GM18517 (cell line): ENCODE data around the gene TXLNG.

Experiments used
- ATAC-seq: cut with Tn5 transposase; IDR thresholded peaks from one replicate; pipeline ENCODE4 v1.9.1; 2021; ENCODE audit warnings: mild to moderate bottlenecking, moderate library complexity; ENCODE audit not compliant: unreplicated experiment

TXLNG gene

GRCh38 chrX:16836371-16836770, 50.1 kb downstream of the TXLNG start:
- no peak for ATAC-seq

GRCh38 chrX:16838202-16839066, 52.2 kb downstream of the TXLNG start:
- no peak for ATAC-seq

GRCh38 chrX:16839219-16839851, 53.1 kb downstream of the TXLNG start:
- ATAC-seq: no peak

GRCh38 chrX:16839852-16840460, 53.7 kb downstream of the TXLNG start:
- ATAC-seq: no peak

- no peak for ATAC-seq
Observed at GRCh38 chrX:16842684-16843083, 56.4 kb downstream of the TXLNG start.

GRCh38 chrX:16843208-16843909, 57.1 kb downstream of the TXLNG start:
- no peak for ATAC-seq

GRCh38 chrX:16845686-16846085, 59.4 kb downstream of the TXLNG start:
- no peak for ATAC-seq

GRCh38 chrX:16848541-16848940, 62.3 kb downstream of the TXLNG start:
- ATAC-seq: no peak

GRCh38 chrX:16851421-16851820, 65.2 kb downstream of the TXLNG start:
- ATAC-seq: no peak

GRCh38 chrX:16851827-16852226, 65.6 kb downstream of the TXLNG start:
- no peak for ATAC-seq

GRCh38 chrX:16852617-16853179, 66.4 kb downstream of the TXLNG start:
- no peak for ATAC-seq

GRCh38 chrX:16853537-16853936, 67.3 kb downstream of the TXLNG start:
- no peak for ATAC-seq

- peak; percentile 28 for ATAC-seq
Observed at GRCh38 chrX:16855363-16856075, 69.3 kb downstream of the TXLNG start.

GRCh38 chrX:16856076-16856404, 69.8 kb downstream of the TXLNG start:
- ATAC-seq: peak; percentile 63

GRCh38 chrX:16856744-16857143, 70.5 kb downstream of the TXLNG start:
- no peak for ATAC-seq

GRCh38 chrX:16862829-16863228, 76.6 kb downstream of the TXLNG start:
- ATAC-seq: no peak

GRCh38 chrX:16867947-16868346, 81.7 kb downstream of the TXLNG start:
- no peak for ATAC-seq

GRCh38 chrX:16868920-16869319, 82.7 kb downstream of the TXLNG start:
- ATAC-seq: no peak

GRCh38 chrX:16869393-16870094, 83.3 kb downstream of the TXLNG start:
- peak; percentile 31 for ATAC-seq
